Gastroesophageal sphincter (tissue), 3 donors: ENCODE results near the gene CLASP1.

ENCODE experiments used
- POLR2A ChIP-seq, 2 donors: fragments of 450-650 bp; IDR thresholded peaks; one replicate each; pipeline ENCODE4 v1.6.1; 2017; ENCODE audit warnings: antibody characterized with exemption in 2 of 2, mild to moderate bottlenecking in 2 of 2, moderate library complexity in 1 of 2
- POLR2AphosphoS5 ChIP-seq: sonication (generic); formaldehyde crosslinking; IDR thresholded peaks from one replicate; pipeline ENCODE4 v1.6.1; 2017; ENCODE audit warnings: antibody characterized with exemption
- TF ChIP-seq, protein P1 (sequence below), 4 experiments: fragments of 200-600 bp in 2 of 4; fragments of 450-650 bp in 2 of 4; sonication (generic) in 1 of 4; IDR thresholded peaks; one replicate each; pipeline ENCODE4 v1.5.1; 2017 to 2019; ENCODE audit warnings: antibody characterized with exemption in 4 of 4, mild to moderate bottlenecking in 2 of 4, moderate library complexity in 2 of 4

DNA sequence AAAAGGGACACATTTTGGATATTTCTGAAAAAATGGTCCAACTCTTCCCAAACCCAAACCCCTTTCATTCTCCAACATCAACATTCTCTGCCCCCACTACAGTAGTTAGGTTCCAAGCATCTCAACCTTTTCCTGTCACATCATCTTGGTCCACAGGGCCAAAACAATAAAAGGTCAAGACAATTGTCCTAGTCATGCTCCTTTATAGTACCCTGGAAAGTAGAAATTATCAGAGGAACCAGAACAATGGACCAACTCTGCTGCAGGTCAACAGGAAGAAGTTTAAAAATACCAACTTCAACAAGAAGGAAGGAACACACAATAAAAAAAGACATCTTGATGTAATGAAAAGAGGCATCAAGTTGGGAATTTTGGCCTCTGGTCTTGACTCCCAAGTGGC, 36.1 kb downstream of the CLASP1 start:
- TF ChIP-seq, protein P1, sequence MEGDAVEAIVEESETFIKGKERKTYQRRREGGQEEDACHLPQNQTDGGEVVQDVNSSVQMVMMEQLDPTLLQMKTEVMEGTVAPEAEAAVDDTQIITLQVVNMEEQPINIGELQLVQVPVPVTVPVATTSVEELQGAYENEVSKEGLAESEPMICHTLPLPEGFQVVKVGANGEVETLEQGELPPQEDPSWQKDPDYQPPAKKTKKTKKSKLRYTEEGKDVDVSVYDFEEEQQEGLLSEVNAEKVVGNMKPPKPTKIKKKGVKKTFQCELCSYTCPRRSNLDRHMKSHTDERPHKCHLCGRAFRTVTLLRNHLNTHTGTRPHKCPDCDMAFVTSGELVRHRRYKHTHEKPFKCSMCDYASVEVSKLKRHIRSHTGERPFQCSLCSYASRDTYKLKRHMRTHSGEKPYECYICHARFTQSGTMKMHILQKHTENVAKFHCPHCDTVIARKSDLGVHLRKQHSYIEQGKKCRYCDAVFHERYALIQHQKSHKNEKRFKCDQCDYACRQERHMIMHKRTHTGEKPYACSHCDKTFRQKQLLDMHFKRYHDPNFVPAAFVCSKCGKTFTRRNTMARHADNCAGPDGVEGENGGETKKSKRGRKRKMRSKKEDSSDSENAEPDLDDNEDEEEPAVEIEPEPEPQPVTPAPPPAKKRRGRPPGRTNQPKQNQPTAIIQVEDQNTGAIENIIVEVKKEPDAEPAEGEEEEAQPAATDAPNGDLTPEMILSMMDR (IDR thresholded peaks at IDR 0.05) = no peak
- TF ChIP-seq POLR2A (IDR thresholded peaks at IDR 0.05) = no peak
- no peak for TF ChIP-seq POLR2AphosphoS5
